ENCODE results near the gene SOX5.

GRCh38 chr12:23634344-23634743 lies 315.1 kb downstream of the SOX5 start:
- TF ChIP-seq POLR2A (IDR thresholded peaks at IDR 0.05): no peak
- TF ChIP-seq, protein P1, sequence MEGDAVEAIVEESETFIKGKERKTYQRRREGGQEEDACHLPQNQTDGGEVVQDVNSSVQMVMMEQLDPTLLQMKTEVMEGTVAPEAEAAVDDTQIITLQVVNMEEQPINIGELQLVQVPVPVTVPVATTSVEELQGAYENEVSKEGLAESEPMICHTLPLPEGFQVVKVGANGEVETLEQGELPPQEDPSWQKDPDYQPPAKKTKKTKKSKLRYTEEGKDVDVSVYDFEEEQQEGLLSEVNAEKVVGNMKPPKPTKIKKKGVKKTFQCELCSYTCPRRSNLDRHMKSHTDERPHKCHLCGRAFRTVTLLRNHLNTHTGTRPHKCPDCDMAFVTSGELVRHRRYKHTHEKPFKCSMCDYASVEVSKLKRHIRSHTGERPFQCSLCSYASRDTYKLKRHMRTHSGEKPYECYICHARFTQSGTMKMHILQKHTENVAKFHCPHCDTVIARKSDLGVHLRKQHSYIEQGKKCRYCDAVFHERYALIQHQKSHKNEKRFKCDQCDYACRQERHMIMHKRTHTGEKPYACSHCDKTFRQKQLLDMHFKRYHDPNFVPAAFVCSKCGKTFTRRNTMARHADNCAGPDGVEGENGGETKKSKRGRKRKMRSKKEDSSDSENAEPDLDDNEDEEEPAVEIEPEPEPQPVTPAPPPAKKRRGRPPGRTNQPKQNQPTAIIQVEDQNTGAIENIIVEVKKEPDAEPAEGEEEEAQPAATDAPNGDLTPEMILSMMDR (IDR thresholded peaks at IDR 0.05): no peak

All from adrenal gland (tissue), 5 donors.